Measurements from ENCODE around the gene PRR14L. TPM values are rescaled to one million over a fixed set of nuclear protein-coding genes. Genes with fewer than 3 reads are reported as not detected.
"Not testable (repeated sequence)": the region's sequence is repeated elsewhere in the genome, so short reads cannot be mapped to it uniquely, and the experiment has no call there.

Gene PRR14L
- total and polyA plus RNA-seq, 7 donors, result 2.7 to 16.4 (median 8.8) TPM

GRCh38 chr22:31742682-31743081 lies 7.2 kb downstream of the PRR14L start:
- ATAC-seq, result no peak
- peaks cover 1% of the 10 kb centered on the region for H3K4me1 ChIP-seq

GRCh38 chr22:31742115-31742514 lies 7.8 kb downstream of the PRR14L start:
- Histone ChIP-seq H3K4me3 (no peak overlapping the region), H3K27me3 (ENCODE audit: insufficient read depth in 3 of 3, low read length in 2 of 3) (no peaks in the 10 kb centered on the region), H3K36me3 (ENCODE audit: insufficient read depth in 1 of 2, low read depth in 1 of 2) (peaks cover 4 to 72% of the 10 kb centered on the region in 2 donors), H3K4me1 (no peaks in the 10 kb centered on the region), H3K27ac (no peak overlapping the region), H3K9me3 (no peaks in the 10 kb centered on the region)
- intact Hi-C loops (cut with DNase I), result no loop called here
- TF ChIP-seq CTCF (IDR thresholded peaks at IDR 0.05), result no peak
- 78 to 88% (median 85%) methylated on average over 3 of the region's 3 CpGs for WGBS, 3 donors
- ATAC-seq, result no peak
- no peak for DNase-seq

More at GRCh38 chr22:31742682-31743081, 7.2 kb downstream of the PRR14L start:
- H3K9me3 ChIP-seq, result no peaks in the 10 kb centered on the region
- 99 to 100% (median 99%) methylated on average over 2 of the region's 2 CpGs for WGBS, 3 donors
- H3K27me3 ChIP-seq (ENCODE audit: insufficient read depth in 3 of 3, low read length in 2 of 3), result no peaks in the 10 kb centered on the region
- no peak for DNase-seq
- peaks cover 4 to 71% of the 10 kb centered on the region in 2 donors for H3K36me3 ChIP-seq (ENCODE audit: insufficient read depth in 1 of 2, low read depth in 1 of 2)
- TF ChIP-seq CTCF (IDR thresholded peaks at IDR 0.05), result no peak
- no peak overlapping the region for H3K27ac ChIP-seq
- H3K4me3 ChIP-seq, result no peak overlapping the region
- intact Hi-C loops (cut with DNase I), result no loop called here

- H3K9me3 ChIP-seq; ATAC-seq; intact Hi-C loops (cut with DNase I); H3K4me1 ChIP-seq; DNase-seq; H3K27me3 ChIP-seq (ENCODE audit: insufficient read depth in 3 of 3, low read length in 2 of 3); H3K4me3 ChIP-seq; H3K27ac ChIP-seq: not testable (repeated sequence)
- H3K36me3 ChIP-seq (ENCODE audit: insufficient read depth in 1 of 2, low read depth in 1 of 2), result peaks cover 4 to 77% of the 10 kb centered on the region in 2 donors
- WGBS, 3 donors, result 84 to 86% (median 85%) methylated on average over 7 of the region's 7 CpGs
Measured at GRCh38 chr22:31740314-31740713, 9.6 kb downstream of the PRR14L start.

GRCh38 chr22:31739795-31740201 lies 10.1 kb downstream of the PRR14L start:
- no peak overlapping the region for H3K4me3 ChIP-seq
- DNase-seq, result no peak
- no peak for TF ChIP-seq CTCF (IDR thresholded peaks at IDR 0.05)
- H3K36me3 ChIP-seq (ENCODE audit: insufficient read depth in 1 of 2, low read depth in 1 of 2), result peaks cover 4 to 80% of the 10 kb centered on the region in 2 donors
- no peak overlapping the region for H3K27ac ChIP-seq
- H3K4me1 ChIP-seq, result no peaks in the 10 kb centered on the region
- intact Hi-C loops (cut with DNase I), result no loop called here
- no peaks in the 10 kb centered on the region for H3K27me3 ChIP-seq (ENCODE audit: insufficient read depth in 3 of 3, low read length in 2 of 3)
- WGBS, 3 donors, result 73 to 81% (median 74%) methylated on average over 2 of the region's 2 CpGs
- ATAC-seq, result no peak
- no peaks in the 10 kb centered on the region for H3K9me3 ChIP-seq

- Histone ChIP-seq H3K9me3 (no peaks in the 10 kb centered on the region), H3K4me3 (no peak overlapping the region), H3K27me3 (ENCODE audit: insufficient read depth in 3 of 3, low read length in 2 of 3) (no peaks in the 10 kb centered on the region), H3K36me3 (ENCODE audit: insufficient read depth in 1 of 2, low read depth in 1 of 2) (peaks cover 4 to 73% of the 10 kb centered on the region in 2 donors), H3K27ac (no peak overlapping the region), H3K4me1 (no peaks in the 10 kb centered on the region)
- intact Hi-C loops (cut with DNase I), result no loop called here
- WGBS, 3 donors, result 49 to 56% (median 51%) methylated on average over 2 of the region's 2 CpGs
- DNase-seq (no peak), ATAC-seq (no peak)
- TF ChIP-seq CTCF (IDR thresholded peaks at IDR 0.05), result no peak
Measured at GRCh38 chr22:31738566-31738965, 11.4 kb downstream of the PRR14L start.

Measured in psoas muscle (tissue), 8 donors.